ENCODE measurements around the gene C2orf72. TPM values are rescaled to one million over a fixed set of nuclear protein-coding genes. Genes with fewer than 3 reads are reported as not detected.

C2orf72 gene
- not detected in 2 replicates for total RNA-seq

DNA sequence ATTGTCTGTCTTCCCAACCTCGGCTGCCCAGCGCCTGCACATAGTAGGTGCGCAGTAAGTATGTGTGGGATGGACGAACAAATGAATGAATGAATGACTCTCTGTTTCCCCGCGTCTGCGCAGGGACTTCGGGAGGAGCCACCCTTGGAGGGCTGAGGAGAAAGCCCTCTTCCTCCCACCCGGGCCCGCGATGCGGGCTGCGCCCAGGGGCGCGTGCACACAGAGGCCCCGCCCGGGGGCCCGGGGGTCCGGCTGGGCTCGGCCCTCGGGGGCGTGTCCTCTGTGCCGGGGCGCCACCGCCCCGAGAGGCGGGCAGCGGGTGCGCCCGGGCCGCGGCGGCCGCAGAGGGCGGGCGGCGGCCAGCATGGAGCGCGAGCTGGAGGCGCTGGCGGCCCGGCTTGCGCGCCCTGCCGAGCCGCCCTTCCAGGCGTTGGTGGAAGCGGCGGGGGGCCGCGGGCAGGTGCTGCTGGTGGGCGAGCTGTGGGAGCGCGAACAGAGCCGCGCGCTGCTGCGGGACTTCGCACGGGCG is at the start of gene C2orf72:
Gene C2orf72, plus strand, starts transcription at position 322 of the 529 bp plus-strand sequence. Its CDS starts 43 bp downstream, at position 365.
- DNase-seq (ENCODE audit: low read depth) = no peak
- TF ChIP-seq, protein P1, sequence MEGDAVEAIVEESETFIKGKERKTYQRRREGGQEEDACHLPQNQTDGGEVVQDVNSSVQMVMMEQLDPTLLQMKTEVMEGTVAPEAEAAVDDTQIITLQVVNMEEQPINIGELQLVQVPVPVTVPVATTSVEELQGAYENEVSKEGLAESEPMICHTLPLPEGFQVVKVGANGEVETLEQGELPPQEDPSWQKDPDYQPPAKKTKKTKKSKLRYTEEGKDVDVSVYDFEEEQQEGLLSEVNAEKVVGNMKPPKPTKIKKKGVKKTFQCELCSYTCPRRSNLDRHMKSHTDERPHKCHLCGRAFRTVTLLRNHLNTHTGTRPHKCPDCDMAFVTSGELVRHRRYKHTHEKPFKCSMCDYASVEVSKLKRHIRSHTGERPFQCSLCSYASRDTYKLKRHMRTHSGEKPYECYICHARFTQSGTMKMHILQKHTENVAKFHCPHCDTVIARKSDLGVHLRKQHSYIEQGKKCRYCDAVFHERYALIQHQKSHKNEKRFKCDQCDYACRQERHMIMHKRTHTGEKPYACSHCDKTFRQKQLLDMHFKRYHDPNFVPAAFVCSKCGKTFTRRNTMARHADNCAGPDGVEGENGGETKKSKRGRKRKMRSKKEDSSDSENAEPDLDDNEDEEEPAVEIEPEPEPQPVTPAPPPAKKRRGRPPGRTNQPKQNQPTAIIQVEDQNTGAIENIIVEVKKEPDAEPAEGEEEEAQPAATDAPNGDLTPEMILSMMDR (IDR thresholded peaks at IDR 0.05; ENCODE audit: insufficient read depth, low read depth, low read length) = no peak
- H3K4me3 ChIP-seq (ENCODE audit: low read depth, low read length) = peak within 1 kb of the TSS; percentile 9

GRCh38 chr2:230989731-230990130 is 47.6 kb upstream of the C2orf72 start:
- H3K4me3 ChIP-seq (ENCODE audit: low read depth, low read length) = no peak overlapping the region
- TF ChIP-seq, protein P1 (IDR thresholded peaks at IDR 0.05; ENCODE audit: insufficient read depth, low read depth, low read length) = no peak
- no peak for DNase-seq (ENCODE audit: low read depth)

- TF ChIP-seq, protein P1 (IDR thresholded peaks at IDR 0.05; ENCODE audit: insufficient read depth, low read depth, low read length) = no peak
- H3K4me3 ChIP-seq (ENCODE audit: low read depth, low read length) = no peak overlapping the region
- DNase-seq (ENCODE audit: low read depth) = no peak
Measured at GRCh38 chr2:230990131-230990898, 47.0 kb upstream of the C2orf72 start.

DNA sequence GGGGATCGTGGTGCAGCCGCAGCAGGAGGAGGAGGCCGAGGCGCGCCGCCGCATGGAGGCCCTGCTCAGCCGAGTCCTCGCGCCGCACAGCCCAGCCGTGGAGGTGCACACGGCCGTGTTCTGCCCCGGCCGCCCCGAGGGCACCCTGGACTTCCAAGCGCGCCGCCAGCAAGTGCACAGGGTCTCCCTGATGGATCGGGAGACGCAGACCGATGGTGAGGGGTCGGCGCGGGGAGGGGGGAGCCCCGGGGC is 46.5 kb upstream of the C2orf72 start:
- DNase-seq (ENCODE audit: low read depth) = no peak
- no peak overlapping the region for H3K4me3 ChIP-seq (ENCODE audit: low read depth, low read length)
- TF ChIP-seq, protein P1 (IDR thresholded peaks at IDR 0.05; ENCODE audit: insufficient read depth, low read depth, low read length) = no peak

- TF ChIP-seq, protein P1 (IDR thresholded peaks at IDR 0.05; ENCODE audit: insufficient read depth, low read depth, low read length) = no peak
- no peak overlapping the region for H3K4me3 ChIP-seq (ENCODE audit: low read depth, low read length)
- no peak for DNase-seq (ENCODE audit: low read depth)
Measured at GRCh38 chr2:230991598-230991997, 45.7 kb upstream of the C2orf72 start.

DNA sequence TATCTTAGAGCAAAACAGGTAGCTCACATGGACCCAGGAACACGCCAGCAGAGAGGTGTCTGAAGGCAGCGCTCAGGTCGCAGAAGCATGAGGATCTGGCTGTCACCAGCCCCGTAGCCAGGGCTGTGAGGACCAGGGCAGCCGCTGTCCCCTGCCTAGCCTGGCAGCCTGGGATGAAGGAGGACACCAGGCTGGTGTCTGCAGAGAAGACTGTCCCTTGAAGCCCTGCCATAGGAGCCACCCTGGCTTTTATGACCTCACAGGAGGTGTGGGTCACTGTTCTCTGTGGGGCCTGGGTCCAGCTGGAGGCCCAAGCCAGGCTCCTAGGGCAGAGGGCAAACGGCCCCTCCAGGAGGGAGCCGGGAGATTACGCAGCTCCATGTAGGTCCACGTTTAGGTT is 41.5 kb upstream of the C2orf72 start, which contains the start of gene SPATA3:
Gene SPATA3, plus strand, starts transcription at position 301 of the 400 bp plus-strand sequence. CDS start 113 bp downstream, outside the sequence.
- no peak within 1 kb of the TSS for H3K4me3 ChIP-seq (ENCODE audit: low read depth, low read length)
- no peak for DNase-seq (ENCODE audit: low read depth)
- TF ChIP-seq, protein P1 (IDR thresholded peaks at IDR 0.05; ENCODE audit: insufficient read depth, low read depth, low read length) = no peak

Data from fibroblast of villous mesenchyme (primary cell).